Measurements from ENCODE around the gene B3GALT5. TPM values are rescaled to one million over a fixed set of nuclear protein-coding genes. Genes with fewer than 3 reads are reported as not detected.
A peak's percentile ranks its signal among the peaks of the same experiment; 100 is the strongest.

B3GALT5 gene
- total RNA-seq, 1 experiment from 2014 or later: 0.33 TPM

GRCh38 chr21:39645331-39645730 lies 32.6 kb downstream of the B3GALT5 start:
- DNase-seq (ENCODE audit: low spot score): no peak

DNA sequence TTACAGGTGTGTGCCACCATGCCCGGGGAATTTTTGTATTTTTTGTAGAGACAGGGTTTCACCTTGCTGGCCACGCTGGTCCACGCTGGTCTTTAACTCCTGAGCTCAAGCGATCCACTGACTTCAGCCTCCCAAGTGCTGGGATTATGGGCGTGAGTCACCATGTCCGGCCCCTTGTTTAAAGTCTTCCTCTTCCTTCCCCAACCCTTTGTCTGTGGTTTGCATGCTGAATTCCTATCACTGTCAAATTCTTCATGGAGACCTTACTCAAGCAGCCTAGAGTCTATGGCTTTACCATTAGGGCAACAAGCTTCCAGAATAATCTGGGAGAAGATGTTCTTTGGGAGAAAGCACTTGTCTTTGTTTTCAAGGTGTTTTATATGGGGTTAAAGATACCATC lies 34.7 kb downstream of the B3GALT5 start:
- peak; percentile 61 for DNase-seq (ENCODE audit: low spot score)

DNA sequence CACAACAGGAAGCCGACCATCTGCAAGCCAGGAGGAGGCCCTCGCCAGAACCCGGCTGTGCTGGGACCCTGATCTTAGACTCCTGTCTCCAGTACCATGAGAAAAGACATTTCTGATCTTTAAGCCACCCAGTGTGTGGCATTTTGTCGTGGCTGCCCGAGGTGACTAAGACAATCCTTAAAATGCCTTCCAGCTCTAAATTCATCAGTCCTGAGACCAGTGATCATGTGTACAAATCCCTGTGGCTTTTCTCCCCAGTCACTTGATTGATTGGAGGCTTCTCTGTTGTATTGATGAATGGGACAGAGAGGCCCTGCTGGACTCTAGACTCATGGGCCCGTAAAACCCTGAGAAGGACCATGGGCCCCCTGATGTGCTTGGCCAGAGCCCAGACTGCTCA lies 36.1 kb downstream of the B3GALT5 start:
- no peak for DNase-seq (ENCODE audit: low spot score)

DNA sequence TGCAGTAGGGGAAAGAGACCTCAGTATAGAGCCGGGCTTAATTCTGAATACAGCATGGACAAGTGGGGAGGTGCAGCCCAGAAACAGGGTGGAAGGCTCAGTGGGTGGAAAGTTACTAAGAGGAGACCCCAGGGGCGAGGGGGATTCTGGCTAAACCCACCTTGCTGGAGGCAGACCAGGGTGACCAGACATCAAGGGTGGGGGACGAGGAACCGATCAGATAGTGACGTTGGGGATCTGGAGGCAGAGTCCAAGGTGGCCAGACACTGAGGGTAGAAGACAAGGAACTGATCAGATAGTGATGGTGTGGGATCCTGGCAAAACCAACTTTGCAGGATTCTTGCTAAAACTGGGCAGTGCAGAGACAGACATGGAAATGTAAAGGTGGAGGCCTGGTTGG lies 36.8 kb downstream of the B3GALT5 start:
- DNase-seq (ENCODE audit: low spot score): no peak

- DNase-seq (ENCODE audit: low spot score): no peak
Observed at GRCh38 chr21:39650306-39650705, 37.6 kb downstream of the B3GALT5 start.

GRCh38 chr21:39650801-39651200 lies 38.1 kb downstream of the B3GALT5 start:
- DNase-seq (ENCODE audit: low spot score): no peak

- DNase-seq (ENCODE audit: low spot score): no peak
Observed at GRCh38 chr21:39651206-39651605, 38.5 kb downstream of the B3GALT5 start.

DNA sequence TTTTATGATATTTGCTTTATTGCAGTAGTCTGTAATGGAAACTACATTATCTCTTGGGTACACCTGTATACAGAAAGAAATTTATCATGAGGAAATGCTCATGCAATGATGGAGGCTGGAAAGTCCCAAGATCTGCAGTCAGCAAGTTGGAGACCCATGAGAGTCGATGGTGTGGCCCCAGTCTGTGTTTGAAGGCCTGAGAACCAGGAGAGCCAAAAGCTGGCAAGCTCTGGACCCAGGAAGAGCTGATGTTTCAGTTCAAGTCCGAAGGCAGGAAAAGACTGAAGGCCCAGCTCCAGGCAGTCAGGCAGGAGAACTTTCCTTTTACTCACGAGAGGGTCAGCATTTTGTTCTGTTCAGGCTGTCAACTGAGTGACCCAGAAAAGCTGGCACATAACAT lies 42.2 kb downstream of the B3GALT5 start:
- no peak for DNase-seq (ENCODE audit: low spot score)

GRCh38 chr21:39655589-39655988 lies 42.8 kb downstream of the B3GALT5 start:
- DNase-seq (ENCODE audit: low spot score): no peak

DNA sequence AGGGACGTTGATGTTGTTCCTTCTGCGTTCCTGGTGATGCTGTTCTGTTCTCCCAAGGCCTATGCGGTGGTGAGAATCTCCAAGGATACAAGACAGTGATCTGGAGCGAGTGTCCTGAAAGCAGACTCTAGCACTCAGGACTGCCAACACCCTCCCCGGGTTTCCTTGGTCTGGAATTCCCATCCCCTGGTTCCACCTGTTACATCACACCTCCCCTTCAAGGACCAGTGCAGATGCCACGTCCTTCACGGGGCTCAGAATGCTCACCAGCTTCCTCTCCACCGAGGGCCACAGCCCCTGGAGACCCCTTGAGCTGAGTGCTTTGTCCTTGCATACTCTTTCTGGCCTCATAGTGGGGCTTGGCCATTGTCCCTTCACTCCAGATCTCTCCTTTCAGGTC lies 43.5 kb downstream of the B3GALT5 start:
- no peak for DNase-seq (ENCODE audit: low spot score)

GRCh38 chr21:39657091-39657689 lies 44.5 kb downstream of the B3GALT5 start:
- no peak for DNase-seq (ENCODE audit: low spot score)

DNA sequence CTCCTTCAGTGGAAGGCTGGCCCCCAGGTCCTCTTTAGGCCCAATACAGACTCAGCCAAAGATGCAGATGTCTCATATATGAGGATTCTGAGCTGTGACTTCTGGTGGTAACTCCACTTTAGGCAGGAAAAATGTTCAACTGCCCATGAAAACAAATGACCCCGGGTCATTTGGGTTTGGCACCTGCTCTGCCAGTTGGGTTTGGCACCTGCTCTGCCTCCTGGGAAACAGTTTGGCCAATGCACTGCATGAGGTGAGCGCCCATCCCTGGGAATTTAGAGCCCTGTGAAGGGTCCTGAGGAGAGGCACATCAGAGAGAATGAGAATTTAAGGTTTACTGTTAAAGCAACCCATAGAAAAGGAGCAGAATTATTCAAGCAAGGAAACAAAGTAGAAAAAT lies 45.3 kb downstream of the B3GALT5 start:
- no peak for DNase-seq (ENCODE audit: low spot score)

- no peak for DNase-seq (ENCODE audit: low spot score)
Observed at GRCh38 chr21:39659070-39659815, 46.5 kb downstream of the B3GALT5 start.

GRCh38 chr21:39660191-39660980 lies 47.6 kb downstream of the B3GALT5 start:
- peak; percentile 96 for DNase-seq (ENCODE audit: low spot score)

GRCh38 chr21:39661121-39661520 lies 48.4 kb downstream of the B3GALT5 start:
- DNase-seq (ENCODE audit: low spot score): no peak

DNA sequence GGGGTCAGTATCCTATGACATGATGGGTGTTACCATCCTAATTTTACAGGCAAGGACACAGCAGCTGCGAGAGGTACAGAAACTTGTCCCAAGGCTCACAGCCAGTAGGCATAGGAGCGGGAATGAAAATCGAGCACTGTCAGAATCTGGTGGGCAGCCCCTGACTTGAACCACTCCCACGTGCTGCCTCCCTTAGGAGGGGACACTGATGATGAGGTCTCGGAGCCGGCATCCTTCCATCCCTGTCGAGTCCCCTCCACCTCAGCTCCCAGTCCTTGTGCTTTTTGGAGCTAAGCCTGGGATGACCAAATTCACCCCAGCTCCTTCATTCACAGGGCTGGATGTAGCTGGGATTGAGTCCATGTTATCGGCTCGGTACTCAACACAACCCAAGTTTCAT lies 49.0 kb downstream of the B3GALT5 start:
- DNase-seq (ENCODE audit: low spot score): no peak

DNA sequence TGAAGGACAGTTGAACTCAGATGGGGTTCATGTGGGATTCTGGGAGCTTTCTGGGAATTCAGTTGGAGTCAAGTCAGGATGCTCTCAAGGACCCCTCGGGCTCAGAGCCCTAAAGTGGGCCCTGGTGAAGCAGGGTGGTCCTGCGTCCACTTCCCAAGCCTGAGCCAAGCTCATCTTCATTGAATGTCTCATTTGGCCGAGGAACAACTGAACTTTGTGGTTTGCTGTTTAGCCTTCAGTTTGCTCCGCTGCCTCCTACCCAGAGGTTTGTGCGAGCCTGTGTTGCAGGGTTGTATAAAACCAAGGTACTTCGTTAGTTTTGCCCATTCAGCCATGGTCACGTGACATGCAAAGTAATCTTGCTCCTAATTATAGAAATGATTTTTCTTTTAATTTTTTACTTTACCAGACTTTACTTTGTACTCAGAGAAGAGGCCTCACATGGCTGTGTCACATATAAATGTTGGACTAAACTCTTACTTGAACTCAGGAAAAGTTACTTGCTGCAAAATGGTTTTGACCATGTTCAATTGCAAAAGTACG lies 49.7 kb downstream of the B3GALT5 start:
- no peak for DNase-seq (ENCODE audit: low spot score)

GRCh38 chr21:39663066-39663465 lies 50.3 kb downstream of the B3GALT5 start:
- DNase-seq (ENCODE audit: low spot score): no peak

- no peak for DNase-seq (ENCODE audit: low spot score)
Observed at GRCh38 chr21:39663742-39664492, 51.2 kb downstream of the B3GALT5 start.

- DNase-seq (ENCODE audit: low spot score): no peak
Observed at GRCh38 chr21:39664586-39664985, 51.8 kb downstream of the B3GALT5 start.

GRCh38 chr21:39666026-39666425 lies 53.3 kb downstream of the B3GALT5 start:
- DNase-seq (ENCODE audit: low spot score): no peak
